Prostate gland (tissue), 2 donors: ENCODE measurements around the gene ADCY1. TPM values are rescaled to one million over a fixed set of nuclear protein-coding genes. Genes with fewer than 3 reads are reported as not detected.

Experiments
- DNase-seq: peaks from one replicate; pipeline ENCODE4 v3.0.0-alpha.2; 2019; ENCODE audit warnings: low spot score
- H3K27ac ChIP-seq, 2 donors: fragments of 200-600 bp; sonication (generic); 2 replicates each; pipeline ENCODE4 v1.5.1; 2017 to 2019
- H3K27me3 ChIP-seq: fragments of 200-600 bp; sonication (generic); replicated peaks from 2 replicates; pipeline ENCODE4 v1.5.1; 2019; ENCODE audit not compliant: insufficient read depth
- H3K36me3 ChIP-seq, 2 donors: fragments of 200-600 bp; sonication (generic); 1 replicate in 1 of 2; 2 replicates in 1 of 2; pipeline versions ENCODE4 v1.5.1 to v1.8.1; 2017 to 2019
- H3K4me1 ChIP-seq: fragments of 200-600 bp; sonication (generic); replicated peaks from 2 replicates; pipeline ENCODE4 v1.5.1; 2019
- H3K4me3 ChIP-seq, 2 donors: fragments of 200-600 bp; sonication (generic); 2 replicates each; pipeline ENCODE4 v1.5.1; 2017 to 2019
- H3K9me3 ChIP-seq: fragments of 200-600 bp; sonication (generic); 2 replicates; pipeline ENCODE4 v1.5.1; 2017
- CTCF ChIP-seq, 4 experiments: fragments of 200-600 bp in 2 of 4; fragments of 450-650 bp in 2 of 4; sonication (generic) in 2 of 4; IDR thresholded peaks; 1 replicate in 3 of 4; 2 replicates in 1 of 4; pipeline ENCODE4 v1.5.1; 2016 to 2019; ENCODE audit warnings: antibody characterized with exemption in 4 of 4, mild to moderate bottlenecking in 2 of 4, moderate library complexity in 2 of 4
- POLR2A ChIP-seq: fragments of 450-650 bp; IDR thresholded peaks from one replicate; pipeline ENCODE4 v1.6.1; 2016; ENCODE audit warnings: antibody characterized with exemption, mild to moderate bottlenecking
- POLR2AphosphoS5 ChIP-seq: sonication (generic); formaldehyde crosslinking; IDR thresholded peaks from one replicate; pipeline ENCODE4 v1.6.1; 2017; ENCODE audit warnings: antibody characterized with exemption
- WGBS: methylation state at CpG from one replicate; pipeline ENCODE4 v1.1.5; 2018; 5-methylcytosine and 5-hydroxymethylcytosine counted together
- intact Hi-C: fragments of 100-400 bp; cut with DNase I; formaldehyde crosslinking; loops from one replicate; pipeline ENCODE4 v1.14.2; 2022
- total RNA-seq, 2 donors: library from RNA; depleted of rRNA; stranded (reverse); fragments of >200 nt; gene quantifications; one replicate each; pipeline ENCODE4 v1.1.0, GENCODE V29; 2016

ADCY1 gene
- total RNA-seq, 2 donors from 2014 or later = 4.5 to 17.0 TPM

GRCh38 chr7:45712057-45712689 is 138.0 kb downstream of the ADCY1 start:
- Histone ChIP-seq H3K36me3 (no peaks in the 10 kb centered on the region), H3K27me3 (no peaks in the 10 kb centered on the region), H3K4me1 (no peaks in the 10 kb centered on the region), H3K9me3 (no peaks in the 10 kb centered on the region), H3K4me3 (no peak overlapping the region), H3K27ac (no peak overlapping the region)
- intact Hi-C loops = no loop called here
- 50% methylated on average over 2 of the region's 2 CpGs for WGBS
- DNase-seq = no peak
- TF ChIP-seq CTCF (IDR thresholded peaks at IDR 0.05) (no peak), POLR2A (no peak), POLR2AphosphoS5 (no peak)

GRCh38 chr7:45712872-45713668 is 138.9 kb downstream of the ADCY1 start:
- no peaks in the 10 kb centered on the region for H3K27me3 ChIP-seq
- DNase-seq = no peak
- H3K9me3 ChIP-seq = no peaks in the 10 kb centered on the region
- H3K36me3 ChIP-seq = no peaks in the 10 kb centered on the region
- H3K4me3 ChIP-seq = no peak overlapping the region
- 95% methylated on average over 6 of the region's 6 CpGs for WGBS
- no peak overlapping the region for H3K27ac ChIP-seq
- H3K4me1 ChIP-seq = no peaks in the 10 kb centered on the region
- intact Hi-C loops = no loop called here
- TF ChIP-seq CTCF (IDR thresholded peaks at IDR 0.05) (no peak), POLR2A (no peak), POLR2AphosphoS5 (no peak)

DNA sequence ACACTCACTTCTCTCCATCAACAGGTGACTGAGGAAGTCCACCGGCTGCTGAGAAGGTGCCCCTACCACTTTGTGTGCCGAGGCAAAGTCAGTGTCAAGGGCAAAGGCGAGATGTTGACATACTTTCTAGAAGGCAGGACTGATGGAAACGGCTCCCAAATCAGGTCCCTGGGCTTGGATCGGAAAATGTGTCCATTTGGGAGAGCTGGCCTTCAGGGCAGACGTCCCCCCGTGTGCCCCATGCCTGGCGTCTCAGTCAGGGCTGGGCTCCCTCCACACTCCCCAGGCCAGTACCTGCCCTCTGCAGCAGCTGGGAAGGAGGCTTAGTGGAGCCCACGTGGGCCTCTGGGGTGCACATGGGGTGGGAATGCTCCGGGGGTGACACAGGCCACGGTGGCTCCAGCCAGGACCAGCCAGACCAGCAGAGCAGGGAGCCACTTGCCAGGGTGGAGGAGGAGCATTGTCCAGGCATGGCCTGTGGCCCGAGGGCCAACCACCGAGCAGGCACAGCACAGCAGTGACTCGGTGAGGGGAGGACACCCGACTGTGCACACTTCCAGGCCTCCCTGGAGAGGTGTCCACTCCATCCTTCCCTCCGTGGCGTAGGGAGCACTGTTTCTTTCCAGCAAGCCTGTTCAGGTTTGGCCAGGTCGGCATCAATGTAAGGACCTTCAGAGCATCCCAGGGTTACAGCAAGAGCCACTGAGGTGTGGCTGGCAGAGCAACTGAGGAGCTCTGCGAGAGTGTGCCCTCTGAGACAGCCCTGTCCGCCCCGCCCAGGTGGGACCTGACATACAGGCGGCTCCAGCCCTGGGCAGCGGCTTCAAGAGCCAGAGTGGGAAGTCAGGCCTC is 139.7 kb downstream of the ADCY1 start:
- Histone ChIP-seq H3K36me3 (no peaks in the 10 kb centered on the region), H3K4me3 (no peak overlapping the region), H3K27ac (no peak overlapping the region), H3K27me3 (no peaks in the 10 kb centered on the region), H3K9me3 (no peaks in the 10 kb centered on the region), H3K4me1 (no peaks in the 10 kb centered on the region)
- intact Hi-C loops = no loop called here
- no peak for DNase-seq
- no peak for TF ChIP-seq CTCF (IDR thresholded peaks at IDR 0.05)
- no peak for TF ChIP-seq POLR2A
- no peak for TF ChIP-seq POLR2AphosphoS5
- WGBS = 86% methylated on average over 19 of the region's 23 CpGs

- Histone ChIP-seq H3K4me1 (no peaks in the 10 kb centered on the region), H3K27me3 (no peaks in the 10 kb centered on the region), H3K9me3 (no peaks in the 10 kb centered on the region), H3K36me3 (no peaks in the 10 kb centered on the region), H3K27ac (no peak overlapping the region), H3K4me3 (no peak overlapping the region)
- no peak for TF ChIP-seq POLR2A
- TF ChIP-seq CTCF (IDR thresholded peaks at IDR 0.05) = no peak
- intact Hi-C loops = no loop called here
- DNase-seq = no peak
- 94% methylated on average over 3 of the region's 4 CpGs for WGBS
Measured at GRCh38 chr7:45714521-45714820, 140.3 kb downstream of the ADCY1 start.
